ENCODE data around the gene SLC1A2. TPM values are rescaled to one million over a fixed set of nuclear protein-coding genes. Genes with fewer than 3 reads are reported as not detected.
A peak's percentile ranks its signal among the peaks of the same experiment; 100 is the strongest.

SLC1A2 gene
- total RNA-seq, 2 donors from 2014 or later = 0.12 TPM; not detected in 1

GRCh38 chr11:35335226-35335625, 84.1 kb downstream of the SLC1A2 start:
- Mint-ChIP-seq H3K36me3 (ENCODE audit: low read depth) (peaks cover 2% of the 10 kb centered on the region), H3K27ac (no peak overlapping the region), H3K27me3 (no peaks in the 10 kb centered on the region), H3K4me1 (peaks cover 13% of the 10 kb centered on the region), H3K4me3 (no peak overlapping the region)
- DNase-seq (no peak), ATAC-seq (no peak)
- H3K9me3 ChIP-seq (ENCODE audit: control insufficient read depth, low read length, poor library complexity, severe bottlenecking) = no peaks in the 10 kb centered on the region

DNA sequence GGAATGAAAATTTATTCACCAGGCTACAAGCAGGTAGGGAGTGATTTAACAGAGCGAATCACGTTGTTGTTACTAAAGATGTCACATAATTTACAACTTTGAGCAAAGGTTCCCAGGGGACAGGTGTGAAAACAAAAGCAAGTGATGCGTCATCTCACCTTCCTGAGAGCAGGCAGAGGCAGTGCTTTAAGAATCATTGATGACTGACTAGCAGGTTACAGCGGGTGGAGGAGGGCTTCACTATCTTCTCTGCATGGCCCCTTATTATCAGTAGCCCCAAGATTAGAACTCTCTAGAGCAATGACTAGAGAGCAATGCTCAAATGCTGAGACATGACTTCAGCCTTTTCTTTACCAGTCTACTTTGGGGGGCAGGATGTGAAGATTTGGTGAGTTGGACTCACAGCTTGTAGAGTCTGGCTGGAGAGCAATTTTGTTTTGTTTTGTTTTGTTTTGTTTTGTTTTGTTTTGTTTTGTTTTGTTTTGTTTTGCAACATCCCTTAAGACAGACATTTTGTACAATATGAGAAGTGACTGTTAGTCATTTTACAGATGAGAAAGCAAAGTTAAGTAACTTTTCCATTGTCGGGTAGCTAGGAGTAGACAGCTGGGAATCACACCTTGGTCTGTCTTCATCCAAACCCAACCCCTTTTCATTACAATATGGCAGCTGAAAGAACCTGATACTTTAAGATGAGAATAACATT, 84.8 kb downstream of the SLC1A2 start:
- Mint-ChIP-seq H3K36me3 (ENCODE audit: low read depth) (peaks cover 2% of the 10 kb centered on the region), H3K27ac (peak overlapping the region; percentile 14), H3K4me3 (no peak overlapping the region), H3K4me1 (peaks cover 17% of the 10 kb centered on the region), H3K27me3 (no peaks in the 10 kb centered on the region)
- DNase-seq (no peak), ATAC-seq (no peak)
- no peaks in the 10 kb centered on the region for H3K9me3 ChIP-seq (ENCODE audit: control insufficient read depth, low read length, poor library complexity, severe bottlenecking)

- Mint-ChIP-seq H3K27ac (peak overlapping the region; percentile 81), H3K4me3 (no peak overlapping the region), H3K27me3 (no peaks in the 10 kb centered on the region), H3K4me1 (peaks cover 23% of the 10 kb centered on the region), H3K36me3 (ENCODE audit: low read depth) (no peaks in the 10 kb centered on the region)
- no peak for ATAC-seq
- no peak for DNase-seq
- H3K9me3 ChIP-seq (ENCODE audit: control insufficient read depth, low read length, poor library complexity, severe bottlenecking) = no peaks in the 10 kb centered on the region
Observed at GRCh38 chr11:35332524-35332923, 86.8 kb downstream of the SLC1A2 start.

- no peaks in the 10 kb centered on the region for H3K27me3 Mint-ChIP-seq
- peak overlapping the region; percentile 0 for H3K4me3 Mint-ChIP-seq
- H3K36me3 Mint-ChIP-seq (ENCODE audit: low read depth) = no peaks in the 10 kb centered on the region
- H3K4me1 Mint-ChIP-seq = peaks cover 26% of the 10 kb centered on the region
- peak overlapping the region; percentile 67 for H3K27ac Mint-ChIP-seq
- no peaks in the 10 kb centered on the region for H3K9me3 ChIP-seq (ENCODE audit: control insufficient read depth, low read length, poor library complexity, severe bottlenecking)
- DNase-seq = no peak
- peak; percentile 92 for ATAC-seq
Observed at GRCh38 chr11:35330931-35331330, 88.4 kb downstream of the SLC1A2 start.

- no peak for DNase-seq
- Mint-ChIP-seq H3K36me3 (ENCODE audit: low read depth) (no peaks in the 10 kb centered on the region), H3K27ac (peak overlapping the region; percentile 67), H3K27me3 (no peaks in the 10 kb centered on the region), H3K4me3 (no peak overlapping the region), H3K4me1 (peaks cover 26% of the 10 kb centered on the region)
- H3K9me3 ChIP-seq (ENCODE audit: control insufficient read depth, low read length, poor library complexity, severe bottlenecking) = no peaks in the 10 kb centered on the region
- ATAC-seq = peak; percentile 15
Observed at GRCh38 chr11:35330156-35330889, 89.0 kb downstream of the SLC1A2 start.

- H3K36me3 Mint-ChIP-seq (ENCODE audit: low read depth) = peaks cover 2% of the 10 kb centered on the region
- no peaks in the 10 kb centered on the region for H3K9me3 ChIP-seq (ENCODE audit: control insufficient read depth, low read length, poor library complexity, severe bottlenecking)
- no peak overlapping the region for H3K4me3 Mint-ChIP-seq
- DNase-seq (no peak), ATAC-seq (no peak)
- peak overlapping the region; percentile 8 for H3K27ac Mint-ChIP-seq
- peaks cover 26% of the 10 kb centered on the region for H3K4me1 Mint-ChIP-seq
- H3K27me3 Mint-ChIP-seq = no peaks in the 10 kb centered on the region
Observed at GRCh38 chr11:35327829-35328228, 91.5 kb downstream of the SLC1A2 start.

DNA sequence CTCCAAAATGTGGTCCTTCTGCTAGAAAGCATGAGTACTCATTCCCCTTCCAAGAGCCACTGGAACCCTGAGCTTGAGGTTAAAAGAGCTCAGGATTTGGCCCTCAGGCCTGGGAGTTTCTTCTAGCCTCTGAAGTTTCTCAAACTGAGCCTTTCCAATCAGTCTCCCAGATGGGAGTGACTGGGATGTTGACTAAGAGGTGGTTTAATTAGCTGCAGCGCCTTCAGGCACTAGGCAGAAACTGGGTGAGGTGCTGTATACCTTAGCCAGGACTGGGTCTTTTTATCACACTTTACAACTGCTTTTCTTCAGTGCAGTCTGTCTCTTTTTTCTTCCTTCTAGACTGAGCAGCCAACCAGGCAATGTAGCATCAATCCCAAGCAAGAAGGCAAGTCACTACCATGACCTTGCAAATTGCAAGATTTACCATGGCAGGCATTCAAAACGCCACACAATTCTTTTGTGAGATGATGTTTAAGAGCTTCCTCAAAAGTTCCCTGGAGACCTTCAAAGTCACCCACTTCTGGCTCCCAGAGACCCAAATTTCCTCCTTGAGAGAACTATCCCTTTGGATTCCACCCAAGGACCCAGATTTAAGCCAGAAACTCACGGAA, 93.0 kb downstream of the SLC1A2 start:
- Mint-ChIP-seq H3K27ac (no peak overlapping the region), H3K4me3 (no peak overlapping the region), H3K27me3 (no peaks in the 10 kb centered on the region), H3K4me1 (peaks cover 24% of the 10 kb centered on the region), H3K36me3 (ENCODE audit: low read depth) (peaks cover 2% of the 10 kb centered on the region)
- no peaks in the 10 kb centered on the region for H3K9me3 ChIP-seq (ENCODE audit: control insufficient read depth, low read length, poor library complexity, severe bottlenecking)
- no peak for DNase-seq
- no peak for ATAC-seq

DNA sequence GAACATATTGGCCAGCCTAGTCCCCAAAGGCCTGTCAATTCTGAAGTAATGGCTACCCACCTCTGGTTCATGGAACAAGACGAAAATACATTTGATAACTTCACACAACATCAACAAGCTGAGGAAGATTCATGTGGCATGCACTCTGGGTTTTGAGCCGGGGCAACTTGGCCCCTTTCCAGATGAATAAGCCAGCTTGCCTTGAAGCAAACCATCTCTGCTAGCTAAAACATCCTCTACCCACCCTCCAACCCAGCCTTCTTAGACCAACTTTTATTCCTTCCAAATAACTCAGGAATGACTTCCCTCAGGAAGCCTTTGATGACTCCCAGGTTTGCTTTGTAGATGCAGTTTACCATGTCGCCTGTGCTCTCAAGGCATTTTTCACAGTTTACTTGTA, 94.4 kb downstream of the SLC1A2 start:
- DNase-seq (no peak), ATAC-seq (no peak)
- no peaks in the 10 kb centered on the region for H3K9me3 ChIP-seq (ENCODE audit: control insufficient read depth, low read length, poor library complexity, severe bottlenecking)
- H3K36me3 Mint-ChIP-seq (ENCODE audit: low read depth) = peaks cover 2% of the 10 kb centered on the region
- peaks cover 15% of the 10 kb centered on the region for H3K4me1 Mint-ChIP-seq
- no peak overlapping the region for H3K4me3 Mint-ChIP-seq
- no peak overlapping the region for H3K27ac Mint-ChIP-seq
- no peaks in the 10 kb centered on the region for H3K27me3 Mint-ChIP-seq

DNA sequence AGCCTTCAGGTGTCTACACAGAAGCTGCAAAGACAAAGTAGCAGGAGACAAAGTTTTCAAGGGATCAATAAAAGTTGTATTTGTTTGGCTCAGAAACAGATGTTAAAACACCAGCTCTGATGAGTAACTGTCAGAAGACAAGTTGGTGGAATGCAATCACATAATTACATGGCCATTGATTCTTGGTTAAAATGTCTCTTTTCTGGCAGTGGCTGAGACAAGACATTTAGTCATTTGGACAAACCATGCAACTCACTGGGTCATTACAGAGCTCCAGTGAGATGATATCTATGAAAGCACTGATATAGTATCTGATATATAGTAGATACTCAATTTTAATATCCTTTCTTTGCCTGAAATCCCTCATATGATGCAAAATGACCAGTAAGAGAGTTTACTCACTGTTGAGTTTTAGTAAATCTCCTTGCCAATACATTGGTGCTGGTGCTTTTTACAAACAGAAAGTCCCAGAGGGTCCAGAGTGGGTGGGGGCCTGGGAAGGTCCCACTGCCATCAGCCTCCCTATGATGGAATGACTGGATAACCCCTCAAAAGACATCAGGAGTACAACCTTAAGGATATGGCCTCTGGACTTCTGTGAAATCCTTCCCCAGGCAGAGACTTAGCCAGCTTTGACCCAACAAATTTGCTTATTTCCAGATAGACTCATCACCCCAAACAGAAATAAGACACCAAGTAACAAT, 95.0 kb downstream of the SLC1A2 start:
- H3K27me3 Mint-ChIP-seq = no peaks in the 10 kb centered on the region
- no peaks in the 10 kb centered on the region for H3K9me3 ChIP-seq (ENCODE audit: control insufficient read depth, low read length, poor library complexity, severe bottlenecking)
- peaks cover 14% of the 10 kb centered on the region for H3K4me1 Mint-ChIP-seq

DNA sequence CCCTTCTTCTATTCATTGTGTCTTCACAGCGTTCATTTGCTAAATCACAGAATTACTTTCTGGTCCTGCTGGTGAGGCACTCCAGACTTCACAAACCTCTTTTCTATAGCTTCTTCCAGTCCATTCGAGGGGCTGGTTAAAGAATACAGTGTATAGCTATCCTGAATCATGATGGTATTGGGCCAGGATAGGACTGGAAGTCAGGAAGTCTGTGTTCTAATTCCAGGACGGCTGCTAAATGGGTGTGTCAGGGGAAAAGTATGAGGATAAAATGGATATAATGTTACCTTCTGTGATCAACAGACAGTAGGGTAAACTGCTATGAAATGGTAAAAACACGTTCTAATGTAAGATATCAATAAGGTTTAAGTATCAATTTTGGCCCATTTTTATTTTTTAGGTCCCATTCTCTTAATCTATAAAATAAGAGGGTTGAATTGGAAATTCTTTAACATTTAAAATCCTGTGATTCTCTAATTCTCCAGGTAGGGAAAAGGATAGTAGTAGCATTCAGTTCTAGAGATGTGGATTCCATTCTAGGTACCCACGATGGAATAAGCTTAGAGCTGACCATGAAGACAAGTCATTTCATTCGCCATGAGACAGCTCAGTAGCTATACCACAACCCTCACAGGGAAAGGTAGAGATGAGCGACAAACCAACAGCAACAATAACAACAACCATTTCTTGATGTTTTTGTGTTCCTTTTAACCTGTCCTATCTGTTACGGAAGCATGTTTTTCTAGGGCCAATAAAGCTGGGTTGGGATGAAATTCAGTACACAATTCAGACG, 96.1 kb downstream of the SLC1A2 start:
- H3K4me1 Mint-ChIP-seq = peaks cover 14% of the 10 kb centered on the region
- no peak for ATAC-seq
- H3K36me3 Mint-ChIP-seq (ENCODE audit: low read depth) = peaks cover 2% of the 10 kb centered on the region
- no peaks in the 10 kb centered on the region for H3K9me3 ChIP-seq (ENCODE audit: control insufficient read depth, low read length, poor library complexity, severe bottlenecking)
- no peak overlapping the region for H3K4me3 Mint-ChIP-seq
- H3K27ac Mint-ChIP-seq = no peak overlapping the region
- no peak for DNase-seq
- no peaks in the 10 kb centered on the region for H3K27me3 Mint-ChIP-seq

More for the DNA sequence above, 95.0 kb downstream of the SLC1A2 start:
- DNase-seq (no peak), ATAC-seq (no peak)
- no peak overlapping the region for H3K27ac Mint-ChIP-seq
- no peak overlapping the region for H3K4me3 Mint-ChIP-seq
- peaks cover 2% of the 10 kb centered on the region for H3K36me3 Mint-ChIP-seq (ENCODE audit: low read depth)

DNA sequence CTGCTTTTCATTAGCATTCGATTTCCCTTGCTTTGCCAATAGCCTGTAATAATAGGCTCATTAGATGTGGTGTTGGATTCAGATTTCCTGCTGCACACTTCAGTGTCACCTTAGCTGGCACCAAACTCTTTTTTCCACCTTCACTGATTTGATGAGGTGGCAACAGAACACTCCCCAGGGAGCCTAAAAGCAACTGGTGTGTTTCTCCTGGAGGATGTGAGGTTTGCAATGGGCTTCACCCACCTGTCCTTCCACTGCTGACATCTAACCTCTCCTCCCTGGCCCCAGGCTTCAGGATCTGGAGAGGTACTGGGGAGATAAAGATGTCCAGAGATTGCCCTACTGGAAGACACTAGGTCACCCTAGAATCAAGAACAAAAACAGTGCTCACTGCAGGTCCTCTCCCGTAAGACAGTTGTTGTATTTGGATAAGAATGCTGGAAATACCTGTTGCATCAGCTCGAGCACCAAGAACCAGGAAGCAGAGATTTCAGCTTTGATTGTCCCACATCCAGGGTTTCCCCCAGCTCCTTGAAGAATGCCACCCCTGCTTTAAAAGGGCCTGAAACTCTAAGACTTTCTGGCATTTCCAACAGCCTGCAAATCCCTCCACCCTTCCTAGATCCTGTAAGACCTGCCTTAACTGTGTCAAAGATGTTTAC, 96.9 kb downstream of the SLC1A2 start:
- DNase-seq (no peak), ATAC-seq (no peak)
- no peak overlapping the region for H3K27ac Mint-ChIP-seq
- H3K4me3 Mint-ChIP-seq = no peak overlapping the region
- no peaks in the 10 kb centered on the region for H3K9me3 ChIP-seq (ENCODE audit: control insufficient read depth, low read length, poor library complexity, severe bottlenecking)
- peaks cover 14% of the 10 kb centered on the region for H3K4me1 Mint-ChIP-seq
- H3K36me3 Mint-ChIP-seq (ENCODE audit: low read depth) = peaks cover 2% of the 10 kb centered on the region
- H3K27me3 Mint-ChIP-seq = no peaks in the 10 kb centered on the region

Data from T-helper 17 cell (primary cell).